Lower leg skin (tissue), 3 donors: ENCODE data around the gene ATG7.

ENCODE experiments used
- POLR2A ChIP-seq, 2 donors: fragments of 450-650 bp; IDR thresholded peaks; one replicate each; pipeline ENCODE4 v1.6.1; 2016 to 2017; ENCODE audit warnings: antibody characterized with exemption in 2 of 2, mild to moderate bottlenecking in 1 of 2, moderate library complexity in 1 of 2
- TF ChIP-seq, protein P1 (sequence below), 3 donors: fragments of 450-650 bp; IDR thresholded peaks; one replicate each; pipeline ENCODE4 v1.5.1; 2016; ENCODE audit warnings: antibody characterized with exemption in 3 of 3, mild to moderate bottlenecking in 3 of 3, moderate library complexity in 2 of 3

DNA sequence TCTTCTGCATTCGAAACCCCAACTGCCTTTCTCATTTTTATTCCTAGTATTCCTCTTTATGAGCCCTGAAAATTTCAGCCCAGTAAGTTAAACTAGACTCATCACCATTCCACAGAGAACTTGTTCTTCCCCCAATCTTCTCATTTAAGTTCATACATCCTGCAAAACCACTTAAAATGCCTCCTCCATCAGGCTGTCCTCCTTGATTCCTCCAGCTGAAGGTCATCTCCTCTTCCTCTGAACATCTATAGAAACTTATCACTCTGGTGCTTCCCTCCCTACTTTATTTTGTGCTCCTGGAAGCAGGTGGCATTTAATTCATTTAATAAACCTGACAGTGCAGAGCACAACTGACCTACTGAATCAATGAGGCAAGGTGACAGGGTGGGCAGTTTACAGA, 333.2 kb downstream of the ATG7 start:
- no peak for TF ChIP-seq POLR2A (IDR thresholded peaks at IDR 0.05)
- TF ChIP-seq, protein P1, sequence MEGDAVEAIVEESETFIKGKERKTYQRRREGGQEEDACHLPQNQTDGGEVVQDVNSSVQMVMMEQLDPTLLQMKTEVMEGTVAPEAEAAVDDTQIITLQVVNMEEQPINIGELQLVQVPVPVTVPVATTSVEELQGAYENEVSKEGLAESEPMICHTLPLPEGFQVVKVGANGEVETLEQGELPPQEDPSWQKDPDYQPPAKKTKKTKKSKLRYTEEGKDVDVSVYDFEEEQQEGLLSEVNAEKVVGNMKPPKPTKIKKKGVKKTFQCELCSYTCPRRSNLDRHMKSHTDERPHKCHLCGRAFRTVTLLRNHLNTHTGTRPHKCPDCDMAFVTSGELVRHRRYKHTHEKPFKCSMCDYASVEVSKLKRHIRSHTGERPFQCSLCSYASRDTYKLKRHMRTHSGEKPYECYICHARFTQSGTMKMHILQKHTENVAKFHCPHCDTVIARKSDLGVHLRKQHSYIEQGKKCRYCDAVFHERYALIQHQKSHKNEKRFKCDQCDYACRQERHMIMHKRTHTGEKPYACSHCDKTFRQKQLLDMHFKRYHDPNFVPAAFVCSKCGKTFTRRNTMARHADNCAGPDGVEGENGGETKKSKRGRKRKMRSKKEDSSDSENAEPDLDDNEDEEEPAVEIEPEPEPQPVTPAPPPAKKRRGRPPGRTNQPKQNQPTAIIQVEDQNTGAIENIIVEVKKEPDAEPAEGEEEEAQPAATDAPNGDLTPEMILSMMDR (IDR thresholded peaks at IDR 0.05), result no peak
